IgD-negative memory B cell (primary cell): ENCODE measurements around the gene RPS2. TPM values are rescaled to one million over a fixed set of nuclear protein-coding genes. Genes with fewer than 3 reads are reported as not detected.
"Not testable (repeated sequence)": the region's sequence is repeated elsewhere in the genome, so short reads cannot be mapped to it uniquely, and the experiment has no call there.

Experiments used
- H3K27ac Mint-ChIP-seq, 3 donors: one replicate each; pipeline ENCODE4 v1.8.0; 2020 to 2022; ENCODE audit warnings: mild to moderate bottlenecking in 3 of 3, mixed read lengths in 3 of 3, moderate library complexity in 1 of 3
- H3K27me3 Mint-ChIP-seq: one replicate; pipeline ENCODE4 v1.8.0; 2021; ENCODE audit warnings: mixed read lengths
- H3K36me3 Mint-ChIP-seq: one replicate; pipeline ENCODE4 v1.8.0; 2020; ENCODE audit warnings: mild to moderate bottlenecking, mixed read lengths
- H3K4me1 Mint-ChIP-seq, 3 donors: one replicate each; pipeline ENCODE4 v1.8.0; 2020 to 2022; ENCODE audit warnings: mixed read lengths in 3 of 3, mild to moderate bottlenecking in 1 of 3
- H3K4me3 Mint-ChIP-seq, 4 donors: one replicate each; pipeline ENCODE4 v1.8.0; 2020 to 2022; ENCODE audit warnings: mild to moderate bottlenecking in 4 of 4, mixed read lengths in 4 of 4, moderate library complexity in 3 of 4
- H3K9me3 Mint-ChIP-seq, 3 donors: one replicate each; pipeline ENCODE4 v1.8.0; 2020 to 2021; ENCODE audit warnings: mixed read lengths in 3 of 3, mild to moderate bottlenecking in 1 of 3
- polyA plus RNA-seq: library from polyadenylated mRNA; unstranded; fragments of 300-500 nt; fragmentation: Illumina TruSeq; gene quantifications from one replicate; pipeline ENCODE4 v1.2.3, GENCODE V29; 2021

The RPS2 gene
- polyA plus RNA-seq, 1 donor from 2014 or later: 6,339 TPM

GRCh38 chr16:1950559-1950958, 14.1 kb downstream of the RPS2 start:
- Mint-ChIP-seq H3K9me3 (no peaks in the 10 kb centered on the region), H3K4me1 (no peaks in the 10 kb centered on the region), H3K4me3 (no peak overlapping the region), H3K27ac (no peak overlapping the region), H3K27me3 (peaks cover 2% of the 10 kb centered on the region), H3K36me3 (no peaks in the 10 kb centered on the region)

DNA sequence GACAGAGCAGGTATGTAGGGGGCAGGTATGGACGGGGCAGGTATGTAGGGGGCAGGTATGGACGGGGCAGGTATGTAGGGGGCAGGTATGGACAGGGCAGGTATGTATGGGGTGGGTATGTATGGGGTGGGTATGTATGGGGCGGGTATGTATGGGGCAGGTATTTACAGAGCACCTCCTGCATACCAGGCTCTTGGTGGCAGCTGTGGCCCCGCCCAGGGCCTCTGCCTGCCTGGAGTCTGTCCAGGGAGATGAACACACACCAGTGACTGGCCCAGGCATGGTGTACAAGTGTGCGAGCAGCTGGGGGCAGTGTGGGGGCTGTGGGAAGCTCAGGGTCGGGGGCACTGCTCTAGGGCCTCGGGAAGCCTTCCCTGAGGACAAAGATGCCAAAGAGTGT, 14.6 kb downstream of the RPS2 start:
- H3K4me1 Mint-ChIP-seq: no peaks in the 10 kb centered on the region
- no peaks in the 10 kb centered on the region for H3K36me3 Mint-ChIP-seq
- H3K27me3 Mint-ChIP-seq: peaks cover 2% of the 10 kb centered on the region
- no peak overlapping the region for H3K27ac Mint-ChIP-seq
- no peaks in the 10 kb centered on the region for H3K9me3 Mint-ChIP-seq
- no peak overlapping the region for H3K4me3 Mint-ChIP-seq

- no peaks in the 10 kb centered on the region for H3K36me3 Mint-ChIP-seq
- H3K27ac Mint-ChIP-seq: no peak overlapping the region
- H3K4me1 Mint-ChIP-seq: no peaks in the 10 kb centered on the region
- H3K27me3 Mint-ChIP-seq: peaks cover 2% of the 10 kb centered on the region
- H3K9me3 Mint-ChIP-seq: no peaks in the 10 kb centered on the region
- H3K4me3 Mint-ChIP-seq: no peak overlapping the region
Measured at GRCh38 chr16:1949507-1949906, 15.1 kb downstream of the RPS2 start.

- peaks cover 2% of the 10 kb centered on the region for H3K27me3 Mint-ChIP-seq
Measured at GRCh38 chr16:1947369-1947670, 17.3 kb downstream of the RPS2 start.

DNA sequence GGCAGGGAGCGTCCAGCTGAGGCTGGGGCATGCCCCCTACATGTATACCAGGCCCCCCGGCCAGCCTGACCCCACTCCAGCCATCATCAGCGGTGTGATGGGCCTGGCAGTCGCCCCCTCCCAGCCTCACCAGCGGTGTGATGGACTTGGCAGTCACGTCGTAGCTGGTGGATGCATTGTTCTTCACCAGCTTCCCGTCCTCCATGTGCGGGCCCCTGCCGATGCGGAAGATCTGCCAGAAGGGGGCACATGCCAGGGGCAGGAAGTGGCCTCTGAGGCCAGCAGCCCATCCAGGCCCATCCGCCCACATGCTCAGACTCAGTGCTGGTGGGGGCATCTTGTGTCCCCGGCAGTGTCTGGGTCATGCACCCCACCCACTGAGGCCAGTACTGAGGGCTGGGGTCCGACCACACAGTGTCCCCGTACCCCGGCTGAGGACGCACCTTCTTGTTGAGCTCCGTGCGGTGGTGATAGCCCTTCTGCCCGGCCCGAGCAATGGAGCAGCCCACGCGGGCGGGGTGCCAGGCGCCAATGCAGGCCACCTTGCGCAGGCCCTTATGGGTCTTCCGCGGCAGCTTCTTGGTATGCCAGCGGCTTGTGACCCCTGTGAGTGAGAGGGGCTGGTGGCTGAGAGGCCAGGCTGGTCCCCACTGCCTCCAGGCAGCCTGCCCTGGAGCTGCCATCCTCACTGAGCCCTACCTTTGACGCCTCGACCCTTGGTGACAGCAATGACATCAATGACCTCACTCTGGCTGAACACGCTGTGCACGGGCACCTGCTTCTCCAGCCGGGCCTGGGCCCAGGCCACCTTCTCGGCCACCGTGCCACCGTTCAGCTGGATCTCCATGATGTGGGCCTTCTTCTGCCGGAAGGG, 17.9 kb downstream of the RPS2 start:
- peaks cover 0 to 7% (median 5%) of the 10 kb centered on the region in 3 donors for H3K4me1 Mint-ChIP-seq
- no peak overlapping the region for H3K27ac Mint-ChIP-seq
- H3K36me3 Mint-ChIP-seq: no peaks in the 10 kb centered on the region
- no peak overlapping the region for H3K4me3 Mint-ChIP-seq
- H3K9me3 Mint-ChIP-seq: no peaks in the 10 kb centered on the region
- H3K27me3 Mint-ChIP-seq: peaks cover 2% of the 10 kb centered on the region

More at GRCh38 chr16:1947369-1947670, 17.3 kb downstream of the RPS2 start:
- Mint-ChIP-seq H3K9me3 (no peaks in the 10 kb centered on the region), H3K27ac (no peak overlapping the region), H3K4me3 (no peak overlapping the region), H3K4me1 (peaks cover 0 to 7% (median 1%) of the 10 kb centered on the region in 3 donors), H3K36me3 (no peaks in the 10 kb centered on the region)

GRCh38 chr16:1945559-1946391, 18.9 kb downstream of the RPS2 start:
- no peaks in the 10 kb centered on the region for H3K36me3 Mint-ChIP-seq
- peak overlapping the region in 1 of 4 donors; percentile 26 for H3K4me3 Mint-ChIP-seq
- H3K27me3 Mint-ChIP-seq: peaks cover 2% of the 10 kb centered on the region
- no peak overlapping the region for H3K27ac Mint-ChIP-seq
- no peaks in the 10 kb centered on the region for H3K9me3 Mint-ChIP-seq
- peaks cover 2 to 7% (median 5%) of the 10 kb centered on the region in 3 donors for H3K4me1 Mint-ChIP-seq

- Mint-ChIP-seq H3K27me3 (no peaks in the 10 kb centered on the region), H3K36me3 (no peaks in the 10 kb centered on the region), H3K27ac (peak overlapping the region in 1 of 3 donors; percentile 58), H3K4me3 (peak overlapping the region; percentile 59 to 83 (median 72)), H3K9me3 (no peaks in the 10 kb centered on the region), H3K4me1 (peaks cover 2 to 7% (median 5%) of the 10 kb centered on the region in 3 donors)
Measured at GRCh38 chr16:1944612-1945199, 19.9 kb downstream of the RPS2 start.

GRCh38 chr16:1942810-1943726, 21.6 kb downstream of the RPS2 start, which contains the start of gene MSRB1:
TSS of gene MSRB1 (minus strand) at chr16:1943199. CDS start at chr16:1943156, 43 bp downstream.
- H3K4me1 Mint-ChIP-seq: peaks cover 2 to 7% (median 5%) of the 10 kb centered on the region in 3 donors
- peak within 1 kb of the TSS; percentile 88 to 94 (median 93) for H3K4me3 Mint-ChIP-seq
- no peaks in the 10 kb centered on the region for H3K9me3 Mint-ChIP-seq
- no peaks in the 10 kb centered on the region for H3K27me3 Mint-ChIP-seq
- no peaks in the 10 kb centered on the region for H3K36me3 Mint-ChIP-seq
- peak within 1 kb of the TSS in 2 of 3 donors; percentile 71 to 74 for H3K27ac Mint-ChIP-seq

DNA sequence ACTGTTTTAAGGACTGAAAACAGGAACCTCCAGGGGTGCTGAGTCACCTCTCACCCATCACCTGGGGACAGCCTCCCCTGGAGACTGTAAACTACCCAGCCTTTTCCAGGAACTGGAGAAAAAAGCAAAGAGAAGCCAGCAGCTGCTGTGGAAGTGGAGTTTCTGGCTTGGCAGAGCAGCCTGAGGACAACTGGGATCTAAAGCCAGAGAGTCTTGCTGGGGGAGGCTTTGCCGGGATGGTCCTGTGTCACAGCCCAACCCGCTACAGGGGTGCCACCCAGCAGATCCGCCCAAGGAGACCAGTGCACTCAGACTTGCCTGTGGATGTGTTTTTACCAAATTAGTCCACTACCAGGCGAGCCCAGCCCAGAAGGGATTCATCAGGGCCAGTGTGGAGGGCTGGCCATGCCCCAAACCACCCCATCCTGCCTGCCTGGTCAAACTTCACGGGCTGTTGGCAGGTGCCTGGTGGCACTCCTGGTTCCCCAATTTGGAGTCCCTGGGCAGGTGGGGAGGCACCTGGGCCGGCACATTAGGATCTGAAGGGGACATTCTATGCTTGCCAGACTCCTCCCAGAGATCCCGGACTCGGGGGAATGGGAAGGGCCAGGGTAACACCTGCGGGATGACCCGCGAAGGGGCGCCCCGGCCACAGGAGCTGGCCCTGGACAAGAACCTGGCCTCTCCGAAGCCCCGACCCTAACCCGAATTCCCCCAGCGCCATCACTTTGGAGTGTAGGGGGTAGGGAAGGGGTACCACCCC, 22.4 kb downstream of the RPS2 start:
- H3K36me3 Mint-ChIP-seq: no peaks in the 10 kb centered on the region
- H3K9me3 Mint-ChIP-seq: peaks cover 0 to under 1% (median 0%) of the 10 kb centered on the region in 3 donors
- H3K4me1 Mint-ChIP-seq: peaks cover 2 to 7% (median 5%) of the 10 kb centered on the region in 3 donors
- H3K4me3 Mint-ChIP-seq: peak overlapping the region; percentile 88 to 94 (median 93)
- no peaks in the 10 kb centered on the region for H3K27me3 Mint-ChIP-seq
- peak overlapping the region in 1 of 3 donors; percentile 67 for H3K27ac Mint-ChIP-seq

- Mint-ChIP-seq H3K4me3 (peak overlapping the region; percentile 88 to 94 (median 93)), H3K27ac (peak overlapping the region in 1 of 3 donors; percentile 67)
Measured at GRCh38 chr16:1941162-1942046, 23.2 kb downstream of the RPS2 start.

GRCh38 chr16:1940273-1941161, 24.1 kb downstream of the RPS2 start:
- Mint-ChIP-seq H3K27me3 (no peaks in the 10 kb centered on the region), H3K27ac (peak overlapping the region in 1 of 3 donors; percentile 35), H3K4me3 (peak overlapping the region in 1 of 4 donors; percentile 55), H3K4me1 (peaks cover 2 to 7% (median 5%) of the 10 kb centered on the region in 3 donors), H3K9me3 (peaks cover 0 to 1% (median 0%) of the 10 kb centered on the region in 3 donors), H3K36me3 (no peaks in the 10 kb centered on the region)

More at GRCh38 chr16:1941162-1942046, 23.2 kb downstream of the RPS2 start:
- no peaks in the 10 kb centered on the region for H3K27me3 Mint-ChIP-seq
- H3K4me1 Mint-ChIP-seq: peaks cover 2 to 7% (median 5%) of the 10 kb centered on the region in 3 donors
- peaks cover 0 to 1% (median 0%) of the 10 kb centered on the region in 3 donors for H3K9me3 Mint-ChIP-seq
- H3K36me3 Mint-ChIP-seq: no peaks in the 10 kb centered on the region

DNA sequence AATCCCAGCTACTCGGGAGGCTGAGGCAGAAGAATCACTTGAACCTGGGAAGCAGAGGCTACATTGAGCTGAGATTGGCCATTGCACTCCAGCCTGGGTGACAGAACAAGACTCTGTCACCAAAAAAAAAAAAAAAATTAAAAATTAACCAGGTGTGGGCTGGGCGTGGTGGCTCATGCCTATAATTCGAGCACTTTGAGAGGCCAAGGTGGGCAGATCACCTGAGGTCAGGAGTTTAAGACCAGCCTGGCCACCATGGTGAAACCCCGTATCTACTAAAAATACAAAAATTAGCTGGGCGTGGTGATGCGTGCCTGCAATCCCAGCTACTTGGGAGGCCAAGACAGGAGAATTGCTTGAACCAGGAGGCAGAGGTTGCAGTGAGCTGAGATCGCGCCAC, 24.8 kb downstream of the RPS2 start:
- not testable (repeated sequence) for H3K9me3 Mint-ChIP-seq

More for the DNA sequence above, 24.8 kb downstream of the RPS2 start:
- H3K4me3 Mint-ChIP-seq, H3K36me3 Mint-ChIP-seq, H3K4me1 Mint-ChIP-seq, H3K27me3 Mint-ChIP-seq, H3K27ac Mint-ChIP-seq: not testable (repeated sequence)
